DND-41 (cell line): ENCODE measurements around the gene PNMT.

Experiments used
- EZH2 ChIP-seq: IDR thresholded peaks from 3 replicates; pipeline ENCODE4 v1.6.1; 2012; ENCODE audit warnings: borderline replicate concordance, low read depth, mild to moderate bottlenecking, moderate library complexity, low read length, inconsistent platforms; ENCODE audit not compliant: severe bottlenecking
- TF ChIP-seq, protein P1 (sequence below): IDR thresholded peaks from 2 replicates; pipeline ENCODE4 v1.5.1; 2012; ENCODE audit warnings: borderline replicate concordance, low read length, moderate library complexity, mild to moderate bottlenecking; ENCODE audit not compliant: poor library complexity, severe bottlenecking; ENCODE audit errors: extremely low read depth

DNA sequence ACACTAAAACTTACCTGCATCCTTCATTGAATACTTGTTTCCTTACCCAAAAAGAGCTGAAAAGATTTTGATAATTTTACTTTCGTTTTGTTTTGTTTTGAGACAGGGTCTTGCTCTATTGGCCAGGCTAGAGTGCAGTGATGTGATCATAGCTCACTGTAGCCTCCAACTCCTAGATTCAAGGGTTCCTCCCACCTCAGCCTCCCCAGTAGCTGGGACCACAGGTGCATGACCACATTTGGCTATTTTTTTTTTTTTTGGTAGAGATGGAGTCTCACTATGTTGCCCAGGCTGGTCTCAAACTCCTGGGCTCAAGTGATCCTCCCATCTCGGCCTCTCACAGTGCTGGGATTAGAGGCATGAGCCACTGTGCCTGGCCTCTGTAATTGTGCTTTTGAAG lies 13.1 kb upstream of the PNMT start:
- TF ChIP-seq, protein P1, sequence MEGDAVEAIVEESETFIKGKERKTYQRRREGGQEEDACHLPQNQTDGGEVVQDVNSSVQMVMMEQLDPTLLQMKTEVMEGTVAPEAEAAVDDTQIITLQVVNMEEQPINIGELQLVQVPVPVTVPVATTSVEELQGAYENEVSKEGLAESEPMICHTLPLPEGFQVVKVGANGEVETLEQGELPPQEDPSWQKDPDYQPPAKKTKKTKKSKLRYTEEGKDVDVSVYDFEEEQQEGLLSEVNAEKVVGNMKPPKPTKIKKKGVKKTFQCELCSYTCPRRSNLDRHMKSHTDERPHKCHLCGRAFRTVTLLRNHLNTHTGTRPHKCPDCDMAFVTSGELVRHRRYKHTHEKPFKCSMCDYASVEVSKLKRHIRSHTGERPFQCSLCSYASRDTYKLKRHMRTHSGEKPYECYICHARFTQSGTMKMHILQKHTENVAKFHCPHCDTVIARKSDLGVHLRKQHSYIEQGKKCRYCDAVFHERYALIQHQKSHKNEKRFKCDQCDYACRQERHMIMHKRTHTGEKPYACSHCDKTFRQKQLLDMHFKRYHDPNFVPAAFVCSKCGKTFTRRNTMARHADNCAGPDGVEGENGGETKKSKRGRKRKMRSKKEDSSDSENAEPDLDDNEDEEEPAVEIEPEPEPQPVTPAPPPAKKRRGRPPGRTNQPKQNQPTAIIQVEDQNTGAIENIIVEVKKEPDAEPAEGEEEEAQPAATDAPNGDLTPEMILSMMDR, result no peak
- TF ChIP-seq EZH2, result no peak
